ENCODE results near the gene ADAMTSL3.

Gene ADAMTSL3

GRCh38 chr15:83970295-83970890, 316.5 kb downstream of the ADAMTSL3 start:
- TF ChIP-seq, protein P1, sequence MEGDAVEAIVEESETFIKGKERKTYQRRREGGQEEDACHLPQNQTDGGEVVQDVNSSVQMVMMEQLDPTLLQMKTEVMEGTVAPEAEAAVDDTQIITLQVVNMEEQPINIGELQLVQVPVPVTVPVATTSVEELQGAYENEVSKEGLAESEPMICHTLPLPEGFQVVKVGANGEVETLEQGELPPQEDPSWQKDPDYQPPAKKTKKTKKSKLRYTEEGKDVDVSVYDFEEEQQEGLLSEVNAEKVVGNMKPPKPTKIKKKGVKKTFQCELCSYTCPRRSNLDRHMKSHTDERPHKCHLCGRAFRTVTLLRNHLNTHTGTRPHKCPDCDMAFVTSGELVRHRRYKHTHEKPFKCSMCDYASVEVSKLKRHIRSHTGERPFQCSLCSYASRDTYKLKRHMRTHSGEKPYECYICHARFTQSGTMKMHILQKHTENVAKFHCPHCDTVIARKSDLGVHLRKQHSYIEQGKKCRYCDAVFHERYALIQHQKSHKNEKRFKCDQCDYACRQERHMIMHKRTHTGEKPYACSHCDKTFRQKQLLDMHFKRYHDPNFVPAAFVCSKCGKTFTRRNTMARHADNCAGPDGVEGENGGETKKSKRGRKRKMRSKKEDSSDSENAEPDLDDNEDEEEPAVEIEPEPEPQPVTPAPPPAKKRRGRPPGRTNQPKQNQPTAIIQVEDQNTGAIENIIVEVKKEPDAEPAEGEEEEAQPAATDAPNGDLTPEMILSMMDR (conservative IDR thresholded peaks at IDR 0.05; ENCODE audit: low read depth, low read length) = no peak
- H3K4me3 ChIP-seq (ENCODE audit: low read depth, low read length) = no peak overlapping the region
- DNase-seq (ENCODE audit: low read depth) = peak; percentile 29

DNA sequence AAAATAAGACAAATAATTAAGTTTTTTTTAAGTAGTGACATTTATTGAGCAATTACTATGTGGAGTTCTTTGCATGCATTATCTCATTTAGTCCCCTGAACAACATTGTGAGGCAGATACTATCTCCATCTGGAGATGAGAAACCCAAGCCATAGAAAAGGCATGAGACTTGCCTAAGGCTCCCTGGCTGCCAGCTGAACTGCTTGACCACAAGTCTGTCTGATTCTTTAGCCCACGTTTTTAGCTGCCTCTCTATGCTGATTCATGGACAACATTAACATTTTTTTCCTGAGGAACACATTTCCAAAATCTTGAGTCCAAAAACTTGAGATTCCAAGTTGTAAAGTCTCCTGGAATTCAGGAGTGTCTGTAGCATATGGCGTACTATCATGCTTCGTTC, 318.1 kb downstream of the ADAMTSL3 start:
- TF ChIP-seq, protein P1 (conservative IDR thresholded peaks at IDR 0.05; ENCODE audit: low read depth, low read length) = no peak
- DNase-seq (ENCODE audit: low read depth) = peak; percentile 48
- H3K4me3 ChIP-seq (ENCODE audit: low read depth, low read length) = no peak overlapping the region

GRCh38 chr15:83973816-83974215, 319.9 kb downstream of the ADAMTSL3 start:
- peak; percentile 36 for DNase-seq (ENCODE audit: low read depth)
- H3K4me3 ChIP-seq (ENCODE audit: low read depth, low read length) = no peak overlapping the region
- TF ChIP-seq, protein P1 (conservative IDR thresholded peaks at IDR 0.05; ENCODE audit: low read depth, low read length) = peak; percentile 62

- no peak for DNase-seq (ENCODE audit: low read depth)
- TF ChIP-seq, protein P1 (conservative IDR thresholded peaks at IDR 0.05; ENCODE audit: low read depth, low read length) = no peak
- H3K4me3 ChIP-seq (ENCODE audit: low read depth, low read length) = no peak overlapping the region
Observed at GRCh38 chr15:83977992-83978391, 324.1 kb downstream of the ADAMTSL3 start.

DNA sequence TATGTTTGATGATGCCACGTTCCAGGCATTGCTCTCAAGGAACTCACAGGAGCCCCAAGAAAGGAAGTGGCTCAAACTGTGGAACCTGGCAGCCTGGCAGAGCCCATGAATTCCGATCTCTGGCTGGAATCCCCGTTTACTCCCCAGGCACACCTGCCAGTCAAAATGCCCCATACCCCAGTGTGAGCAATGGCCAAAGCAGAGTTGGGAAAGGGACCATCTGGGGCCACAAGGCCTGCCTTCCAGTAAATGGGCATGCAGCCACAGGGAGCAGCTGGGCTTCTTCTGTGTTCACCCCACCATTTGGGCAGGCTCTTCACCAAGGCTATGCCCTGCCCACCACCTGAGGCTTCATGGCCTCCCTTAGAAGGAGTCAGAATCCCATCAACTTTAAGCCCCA, 324.7 kb downstream of the ADAMTSL3 start:
- DNase-seq (ENCODE audit: low read depth) = no peak

GRCh38 chr15:83980637-83981036, 326.7 kb downstream of the ADAMTSL3 start:
- DNase-seq (ENCODE audit: low read depth) = no peak
- TF ChIP-seq, protein P1 (conservative IDR thresholded peaks at IDR 0.05; ENCODE audit: low read depth, low read length) = no peak
- no peak overlapping the region for H3K4me3 ChIP-seq (ENCODE audit: low read depth, low read length)

More for the DNA sequence above, 324.7 kb downstream of the ADAMTSL3 start:
- H3K4me3 ChIP-seq (ENCODE audit: low read depth, low read length) = no peak overlapping the region
- TF ChIP-seq, protein P1 (conservative IDR thresholded peaks at IDR 0.05; ENCODE audit: low read depth, low read length) = no peak

DNA sequence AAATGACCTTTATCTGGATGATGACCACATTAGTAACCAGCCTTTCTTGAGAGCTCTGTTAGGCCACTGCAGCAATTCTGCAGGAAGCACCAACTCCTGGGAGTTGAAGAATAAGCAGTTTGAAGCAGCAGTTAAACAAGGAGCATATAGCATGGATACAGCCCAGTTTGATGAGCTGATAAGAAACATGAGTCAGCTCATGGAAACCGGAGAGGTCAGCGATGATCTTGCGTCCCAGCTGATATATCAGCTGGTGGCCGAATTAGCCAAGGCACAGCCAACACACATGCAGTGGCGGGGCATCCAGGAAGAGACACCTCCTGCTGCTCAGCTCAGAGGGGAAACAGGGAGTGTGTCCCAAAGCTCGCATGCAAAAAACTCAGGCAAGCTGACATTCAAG, 328.8 kb downstream of the ADAMTSL3 start:
- TF ChIP-seq, protein P1 (conservative IDR thresholded peaks at IDR 0.05; ENCODE audit: low read depth, low read length) = no peak
- H3K4me3 ChIP-seq (ENCODE audit: low read depth, low read length) = no peak overlapping the region
- DNase-seq (ENCODE audit: low read depth) = peak; percentile 17

Measured in choroid plexus epithelial cell (primary cell).